Stimulated activated CD8-positive, alpha-beta memory T cell treated with anti-CD3 and anti-CD28 coated beads, Interleukin-7, amount 100 ng/mL, for 48 hours (primary cell): ENCODE results near the gene ERCC1.

Experiments used
- DNase-seq, 2 donors: peaks; one replicate each; pipeline ENCODE4 v3.0.0-alpha.2; 2020; ENCODE audit warnings: low read depth in 1 of 2; ENCODE audit errors: extremely low read depth in 1 of 2

ERCC1 gene

GRCh38 chr19:45406226-45407090 lies 17.3 kb downstream of the ERCC1 start, which contains the start of gene POLR1G:
Gene POLR1G (plus strand): TSS chr19:45406644. CDS start chr19:45406697, 53 bp downstream.
- DNase-seq = peak; percentile 56 to 72

GRCh38 chr19:45405435-45406225 lies 18.1 kb downstream of the ERCC1 start:
- DNase-seq = peak; percentile 66 to 82

- DNase-seq = peak in 1 of 2 donors; percentile 52
These were observed 18.9 kb downstream of the ERCC1 start, which contains the start of gene PPP1R13L for GRCh38 chr19:45404557-45405434. Gene PPP1R13L (minus strand): TSS chr19:45405069. CDS start chr19:45398318, 6,751 bp downstream.

- DNase-seq = peak; percentile 37 to 72
These were observed 19.7 kb downstream of the ERCC1 start for GRCh38 chr19:45403781-45404556.

GRCh38 chr19:45403272-45403671 lies 20.4 kb downstream of the ERCC1 start:
- DNase-seq = no peak

GRCh38 chr19:45402298-45403061 lies 21.2 kb downstream of the ERCC1 start:
- DNase-seq = no peak

GRCh38 chr19:45401815-45402214 lies 21.9 kb downstream of the ERCC1 start:
- DNase-seq = no peak

GRCh38 chr19:45400192-45400591 lies 23.5 kb downstream of the ERCC1 start:
- DNase-seq = no peak

- no peak for DNase-seq
These were observed 27.7 kb downstream of the ERCC1 start for GRCh38 chr19:45395821-45396617.

GRCh38 chr19:45391871-45392665 lies 31.6 kb downstream of the ERCC1 start:
- no peak for DNase-seq

- no peak for DNase-seq
These were observed 32.4 kb downstream of the ERCC1 start for GRCh38 chr19:45391346-45391745.

- DNase-seq = no peak
These were observed 38.1 kb downstream of the ERCC1 start for GRCh38 chr19:45385392-45386221.

- DNase-seq = no peak
These were observed 41.3 kb downstream of the ERCC1 start for GRCh38 chr19:45382426-45382825.

- no peak for DNase-seq
These were observed 43.6 kb downstream of the ERCC1 start for GRCh38 chr19:45380107-45380506.

- DNase-seq = no peak
These were observed 47.5 kb downstream of the ERCC1 start for GRCh38 chr19:45376045-45376724.
